ENCODE results near the gene NANOS3.
A peak's percentile ranks its signal among the peaks of the same experiment; 100 is the strongest.
"Not testable (repeated sequence)": the region's sequence is repeated elsewhere in the genome, so short reads cannot be mapped to it uniquely, and the experiment has no call there.

The NANOS3 gene

GRCh38 chr19:13848798-13849676 is 27.9 kb upstream of the NANOS3 start:
- in situ Hi-C loops (cut with HindIII; ENCODE audit: low sequenced_read_pairs): no loop called here
- no peak overlapping the region for H3K4me3 ChIP-seq (ENCODE audit: low read depth, low read length)

GRCh38 chr19:13849991-13850909 is 26.7 kb upstream of the NANOS3 start:
- H3K4me3 ChIP-seq (ENCODE audit: low read depth, low read length): peak overlapping the region; percentile 1
- in situ Hi-C loops (cut with HindIII; ENCODE audit: low sequenced_read_pairs): no loop called here
- TF ChIP-seq, protein P1, sequence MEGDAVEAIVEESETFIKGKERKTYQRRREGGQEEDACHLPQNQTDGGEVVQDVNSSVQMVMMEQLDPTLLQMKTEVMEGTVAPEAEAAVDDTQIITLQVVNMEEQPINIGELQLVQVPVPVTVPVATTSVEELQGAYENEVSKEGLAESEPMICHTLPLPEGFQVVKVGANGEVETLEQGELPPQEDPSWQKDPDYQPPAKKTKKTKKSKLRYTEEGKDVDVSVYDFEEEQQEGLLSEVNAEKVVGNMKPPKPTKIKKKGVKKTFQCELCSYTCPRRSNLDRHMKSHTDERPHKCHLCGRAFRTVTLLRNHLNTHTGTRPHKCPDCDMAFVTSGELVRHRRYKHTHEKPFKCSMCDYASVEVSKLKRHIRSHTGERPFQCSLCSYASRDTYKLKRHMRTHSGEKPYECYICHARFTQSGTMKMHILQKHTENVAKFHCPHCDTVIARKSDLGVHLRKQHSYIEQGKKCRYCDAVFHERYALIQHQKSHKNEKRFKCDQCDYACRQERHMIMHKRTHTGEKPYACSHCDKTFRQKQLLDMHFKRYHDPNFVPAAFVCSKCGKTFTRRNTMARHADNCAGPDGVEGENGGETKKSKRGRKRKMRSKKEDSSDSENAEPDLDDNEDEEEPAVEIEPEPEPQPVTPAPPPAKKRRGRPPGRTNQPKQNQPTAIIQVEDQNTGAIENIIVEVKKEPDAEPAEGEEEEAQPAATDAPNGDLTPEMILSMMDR (IDR thresholded peaks at IDR 0.05; ENCODE audit: low read depth, low read length, missing control alignments): no peak
- no peak for DNase-seq (ENCODE audit: low read depth)

More at GRCh38 chr19:13848798-13849676, 27.9 kb upstream of the NANOS3 start:
- no peak for DNase-seq (ENCODE audit: low read depth)
- TF ChIP-seq, protein P1 (IDR thresholded peaks at IDR 0.05; ENCODE audit: low read depth, low read length, missing control alignments): no peak

GRCh38 chr19:13850910-13851733 is 25.8 kb upstream of the NANOS3 start:
- DNase-seq (ENCODE audit: low read depth): peak; percentile 81
- H3K4me3 ChIP-seq (ENCODE audit: low read depth, low read length): peak overlapping the region; percentile 1
- in situ Hi-C loops (cut with HindIII; ENCODE audit: low sequenced_read_pairs): no loop called here
- TF ChIP-seq, protein P1 (IDR thresholded peaks at IDR 0.05; ENCODE audit: low read depth, low read length, missing control alignments): no peak

- DNase-seq (ENCODE audit: low read depth); H3K4me3 ChIP-seq (ENCODE audit: low read depth, low read length); in situ Hi-C loops (cut with HindIII; ENCODE audit: low sequenced_read_pairs): not testable (repeated sequence)
Observed at GRCh38 chr19:13851734-13852114, 25.2 kb upstream of the NANOS3 start.

- in situ Hi-C loops (cut with HindIII; ENCODE audit: low sequenced_read_pairs); DNase-seq (ENCODE audit: low read depth); H3K4me3 ChIP-seq (ENCODE audit: low read depth, low read length): not testable (repeated sequence)
Observed at GRCh38 chr19:13852171-13852707, 24.7 kb upstream of the NANOS3 start.

- H3K4me3 ChIP-seq (ENCODE audit: low read depth, low read length): no peak overlapping the region
- in situ Hi-C loops (cut with HindIII; ENCODE audit: low sequenced_read_pairs): no loop called here
- TF ChIP-seq, protein P1 (IDR thresholded peaks at IDR 0.05; ENCODE audit: low read depth, low read length, missing control alignments): no peak
- no peak for DNase-seq (ENCODE audit: low read depth)
Observed at GRCh38 chr19:13856497-13856896, 20.4 kb upstream of the NANOS3 start.

Measured in astrocyte of the cerebellum (primary cell).